Measurements from ENCODE around the gene FBLN1. TPM values are rescaled to one million over a fixed set of nuclear protein-coding genes. Genes with fewer than 3 reads are reported as not detected.

FBLN1 gene
- total and polyA plus RNA-seq, 2 of the 13 experiments (the other 11 are each of a cell fraction or from before 2014, with no cell fraction given), result 37.3 to 103 TPM

DNA sequence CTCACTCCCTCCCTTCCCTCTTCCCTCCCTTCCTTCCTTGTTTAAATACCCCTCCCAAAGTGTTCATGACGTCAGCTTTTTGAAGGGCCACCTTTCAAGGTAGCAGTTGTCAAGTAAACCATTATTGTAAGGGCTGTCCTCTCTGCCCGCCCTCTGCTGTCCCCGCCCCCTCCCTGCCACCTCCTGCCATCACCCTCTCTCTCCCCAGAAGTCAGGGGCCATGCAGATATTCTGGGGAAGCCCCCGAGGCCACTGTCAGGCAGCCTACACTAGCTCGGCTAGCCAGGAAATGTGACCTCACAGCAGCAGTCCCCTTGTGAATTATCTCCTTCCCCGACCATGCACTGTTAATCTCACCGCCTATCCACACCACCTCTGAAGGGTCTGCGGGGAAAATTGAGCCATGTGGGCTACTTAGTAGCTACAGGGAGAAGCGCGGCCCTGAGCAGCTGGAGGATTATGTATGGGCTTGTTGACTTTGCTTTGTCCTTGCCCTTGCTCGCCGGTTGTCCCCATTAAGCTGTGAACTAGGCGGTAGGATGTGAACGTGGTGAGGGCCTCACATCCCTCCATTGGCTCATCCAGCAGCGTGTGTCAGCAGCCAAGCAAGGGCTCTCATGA lies 126.9 kb downstream of the FBLN1 start (continued):
- TF ChIP-seq HNRNPH1 (optimal IDR thresholded peaks at IDR 0.05; ENCODE audit: low read depth, low read length), result no peak
- TF ChIP-seq ZBTB7B (CRISPR knock-in tag; IDR thresholded peaks at IDR 0.05), result peak; percentile 63; the same call in 1 of the 2 replicates
- no peak for TF ChIP-seq ZKSCAN8 (CRISPR knock-in tag; IDR thresholded peaks at IDR 0.05; ENCODE audit: borderline replicate concordance)
- no peak for TF ChIP-seq NCOA1 (CRISPR knock-in tag; IDR thresholded peaks at IDR 0.05)
- TF ChIP-seq TSC22D2 (CRISPR knock-in tag; IDR thresholded peaks at IDR 0.05; ENCODE audit: borderline replicate concordance), result no peak
- no peak for TF ChIP-seq FOXO4 (CRISPR knock-in tag; conservative IDR thresholded peaks at IDR 0.05)
- TF ChIP-seq AFF4 (CRISPR knock-in tag; IDR thresholded peaks at IDR 0.05), result no peak
- TF ChIP-seq KDM3A (CRISPR knock-in tag; IDR thresholded peaks at IDR 0.05; ENCODE audit: low read depth), result no peak
- TF ChIP-seq THYN1 (CRISPR knock-in tag; IDR thresholded peaks at IDR 0.05; ENCODE audit: borderline replicate concordance, low read depth), result no peak
- no peak for TF ChIP-seq RAD51 (IDR thresholded peaks at IDR 0.05; ENCODE audit: borderline replicate concordance)
- TF ChIP-seq, protein P1, sequence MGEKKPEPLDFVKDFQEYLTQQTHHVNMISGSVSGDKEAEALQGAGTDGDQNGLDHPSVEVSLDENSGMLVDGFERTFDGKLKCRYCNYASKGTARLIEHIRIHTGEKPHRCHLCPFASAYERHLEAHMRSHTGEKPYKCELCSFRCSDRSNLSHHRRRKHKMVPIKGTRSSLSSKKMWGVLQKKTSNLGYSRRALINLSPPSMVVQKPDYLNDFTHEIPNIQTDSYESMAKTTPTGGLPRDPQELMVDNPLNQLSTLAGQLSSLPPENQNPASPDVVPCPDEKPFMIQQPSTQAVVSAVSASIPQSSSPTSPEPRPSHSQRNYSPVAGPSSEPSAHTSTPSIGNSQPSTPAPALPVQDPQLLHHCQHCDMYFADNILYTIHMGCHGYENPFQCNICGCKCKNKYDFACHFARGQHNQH (CRISPR knock-in tag; IDR thresholded peaks at IDR 0.05), result peak; percentile 50; the same call in 1 of the 2 replicates
- TF ChIP-seq ZNF430 (CRISPR knock-in tag; IDR thresholded peaks at IDR 0.05), result peak; percentile 49; the same call in 1 of the 2 replicates
- TF ChIP-seq ZNF335 (CRISPR knock-in tag; IDR thresholded peaks at IDR 0.05), result no peak
- TF ChIP-seq HNRNPK (IDR thresholded peaks at IDR 0.05; ENCODE audit: low read depth, low read length, poor library complexity, severe bottlenecking), result no peak
- TF ChIP-seq EHMT2 (IDR thresholded peaks at IDR 0.05; ENCODE audit: borderline replicate concordance, low read depth, low read length), result no peak
- TF ChIP-seq GZF1 (CRISPR knock-in tag; IDR thresholded peaks at IDR 0.05), result no peak
- no peak for TF ChIP-seq ATF6 (CRISPR knock-in tag; conservative IDR thresholded peaks at IDR 0.05)

Measured in HepG2 (cell line).